ENCODE results near the gene XRCC1.

DNA sequence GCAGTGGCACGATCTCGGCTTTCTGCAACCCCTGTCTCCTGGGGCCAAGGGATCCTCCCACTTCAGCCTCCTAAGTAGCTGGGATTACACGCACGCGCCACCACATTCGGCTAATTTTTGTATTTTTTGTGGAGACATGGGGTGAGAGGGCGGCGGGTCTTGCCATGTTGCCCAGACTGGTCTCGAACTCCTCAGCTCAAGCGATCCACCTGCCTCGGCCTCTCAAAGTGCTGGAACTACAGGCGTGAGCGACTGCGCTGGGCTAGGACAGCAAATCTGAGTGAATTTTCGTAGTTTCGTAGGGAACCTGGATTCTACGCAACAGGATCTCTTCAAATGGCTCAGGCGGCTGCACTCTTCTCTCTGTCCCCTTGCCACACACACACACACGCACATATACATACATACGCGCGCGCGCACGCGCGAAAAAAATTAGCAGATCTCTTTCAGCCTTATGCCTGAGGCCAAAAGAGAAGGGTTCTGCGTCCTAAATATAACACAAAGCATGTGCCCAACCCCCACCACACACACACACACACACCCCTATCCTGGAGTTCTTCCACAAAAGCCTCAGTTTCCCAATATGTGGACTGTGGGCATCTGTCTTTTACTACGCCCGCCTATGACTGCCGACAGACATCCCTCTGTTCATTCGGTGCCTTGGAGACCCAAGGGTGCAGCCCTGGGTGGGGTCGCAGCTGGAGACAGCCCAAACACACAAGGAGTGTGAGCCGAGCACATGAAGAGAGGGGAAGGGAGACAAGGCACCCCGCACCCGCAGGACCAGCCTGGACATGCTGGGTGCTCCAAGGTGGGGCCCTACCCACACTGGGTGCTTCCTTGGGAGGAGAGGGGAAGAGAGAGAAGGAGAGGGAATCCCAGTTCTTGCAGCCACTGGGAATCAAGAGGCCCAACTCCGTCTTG, 890 bp upstream of the XRCC1 start:
- TF ChIP-seq EP300 (IDR thresholded peaks at IDR 0.05) (no peak), POLR2AphosphoS5 (IDR thresholded peaks at IDR 0.05) (no peak)
- TF ChIP-seq, protein P1, sequence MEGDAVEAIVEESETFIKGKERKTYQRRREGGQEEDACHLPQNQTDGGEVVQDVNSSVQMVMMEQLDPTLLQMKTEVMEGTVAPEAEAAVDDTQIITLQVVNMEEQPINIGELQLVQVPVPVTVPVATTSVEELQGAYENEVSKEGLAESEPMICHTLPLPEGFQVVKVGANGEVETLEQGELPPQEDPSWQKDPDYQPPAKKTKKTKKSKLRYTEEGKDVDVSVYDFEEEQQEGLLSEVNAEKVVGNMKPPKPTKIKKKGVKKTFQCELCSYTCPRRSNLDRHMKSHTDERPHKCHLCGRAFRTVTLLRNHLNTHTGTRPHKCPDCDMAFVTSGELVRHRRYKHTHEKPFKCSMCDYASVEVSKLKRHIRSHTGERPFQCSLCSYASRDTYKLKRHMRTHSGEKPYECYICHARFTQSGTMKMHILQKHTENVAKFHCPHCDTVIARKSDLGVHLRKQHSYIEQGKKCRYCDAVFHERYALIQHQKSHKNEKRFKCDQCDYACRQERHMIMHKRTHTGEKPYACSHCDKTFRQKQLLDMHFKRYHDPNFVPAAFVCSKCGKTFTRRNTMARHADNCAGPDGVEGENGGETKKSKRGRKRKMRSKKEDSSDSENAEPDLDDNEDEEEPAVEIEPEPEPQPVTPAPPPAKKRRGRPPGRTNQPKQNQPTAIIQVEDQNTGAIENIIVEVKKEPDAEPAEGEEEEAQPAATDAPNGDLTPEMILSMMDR (IDR thresholded peaks at IDR 0.05): no peak
